A204.1 (cell line): Measurements from ENCODE around the gene P2RY1.
"Not testable (repeated sequence)": the region's sequence is repeated elsewhere in the genome, so short reads cannot be mapped to it uniquely, and the experiment has no call there.

Experiments
- FAIRE-seq: peaks from 2 replicates; lab custom pipeline; 2012; peaks lifted over from hg19 to GRCh38; lab: Jason Lieb, UNC

Gene P2RY1

DNA sequence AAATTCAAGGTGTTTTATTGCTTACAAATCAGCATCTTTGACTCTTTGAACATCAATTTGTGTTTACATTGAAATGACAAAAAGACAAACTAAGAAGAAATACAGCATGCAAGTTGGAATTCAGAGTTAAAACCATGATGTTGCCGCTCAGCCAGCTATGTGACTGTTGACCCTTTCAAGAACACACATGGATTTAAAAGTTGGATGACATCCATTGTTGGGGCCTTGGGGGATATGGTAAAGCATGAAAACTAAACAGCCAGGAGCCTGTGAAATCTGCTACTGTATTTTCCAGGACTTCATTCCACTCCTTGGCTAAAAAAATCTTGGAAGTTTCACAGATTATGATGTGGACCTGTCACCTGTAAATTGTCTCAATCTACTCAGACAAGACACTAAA is 4.6 kb downstream of the P2RY1 start:
- FAIRE-seq, result no peak

DNA sequence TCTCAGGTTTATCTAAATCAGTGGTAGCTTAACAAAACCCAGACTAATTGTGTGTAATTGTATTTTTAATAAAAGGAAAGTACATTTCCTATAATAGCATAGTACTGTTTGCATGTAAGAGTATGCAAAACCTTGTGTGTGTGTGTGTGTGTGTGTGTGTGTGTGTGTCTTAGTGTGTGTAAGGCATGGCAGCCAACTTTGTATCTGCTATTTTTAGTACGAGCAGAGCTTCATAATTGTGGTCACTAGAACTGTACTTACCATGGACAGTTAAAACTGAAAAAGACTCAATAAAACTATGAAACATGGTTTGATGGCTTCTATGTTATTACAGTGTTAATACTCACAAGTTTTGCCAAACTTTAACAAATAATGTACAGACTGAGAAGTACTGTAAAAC is 6.2 kb downstream of the P2RY1 start:
- FAIRE-seq, result no peak

DNA sequence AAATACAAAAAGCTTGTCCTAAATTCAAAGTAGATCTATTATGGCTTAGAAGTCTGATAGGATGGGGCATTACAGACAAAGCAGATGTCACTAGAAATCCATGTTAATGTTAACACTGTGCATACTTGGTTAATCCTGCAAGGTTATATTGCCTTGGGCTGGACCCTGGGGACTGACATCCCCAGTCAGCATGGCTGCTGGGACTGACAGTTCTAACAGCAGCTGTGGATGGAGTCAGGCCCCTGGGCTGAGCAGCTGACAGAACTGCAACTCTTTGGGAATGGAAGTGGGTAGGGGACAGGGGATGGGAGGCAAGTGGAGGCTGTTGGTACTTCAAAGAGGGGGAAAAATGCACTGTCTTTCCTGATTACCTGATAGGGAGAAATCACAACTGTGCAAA is 7.5 kb downstream of the P2RY1 start:
- no peak for FAIRE-seq

DNA sequence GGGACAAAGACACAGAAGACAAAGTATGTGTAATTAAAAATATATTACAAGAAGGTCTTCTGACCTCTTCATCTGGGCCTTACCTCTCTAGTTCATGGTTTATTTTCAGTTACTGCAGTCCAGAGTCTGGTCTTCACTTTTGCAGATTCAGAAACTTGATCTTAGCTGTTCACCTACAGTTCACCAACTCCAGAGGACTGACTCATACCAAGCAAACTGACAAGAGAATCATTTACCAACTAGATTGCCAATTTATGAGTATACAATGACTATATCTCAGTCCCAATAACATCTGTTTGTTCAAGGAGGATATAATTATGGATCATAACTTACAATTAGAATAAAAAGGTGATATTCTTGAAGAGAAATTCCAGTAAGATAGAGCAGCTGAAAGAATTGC is 9.0 kb downstream of the P2RY1 start:
- FAIRE-seq, result no peak

GRCh38 chr3:152846572-152847202 is 11.8 kb downstream of the P2RY1 start:
- not testable (repeated sequence) for FAIRE-seq

DNA sequence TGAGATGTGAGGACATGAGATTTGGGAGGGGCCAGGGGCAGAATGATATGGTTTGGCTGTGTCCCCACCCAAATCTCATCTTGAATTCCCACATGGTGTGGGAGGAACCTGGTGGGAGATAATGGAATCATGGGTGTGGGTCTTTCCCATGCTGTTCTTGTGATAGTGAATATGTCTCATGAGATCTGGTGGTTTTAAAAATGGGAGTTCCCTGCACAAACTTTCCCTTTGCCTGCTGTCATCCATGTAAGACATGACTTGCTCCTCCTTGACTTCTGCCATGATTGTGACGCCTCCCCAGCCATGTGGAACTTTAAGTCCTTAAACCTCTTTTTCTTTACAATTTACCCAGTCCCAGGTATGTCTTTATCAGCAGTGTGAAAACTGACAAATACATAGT is 12.7 kb downstream of the P2RY1 start:
- FAIRE-seq, result not testable (repeated sequence)

DNA sequence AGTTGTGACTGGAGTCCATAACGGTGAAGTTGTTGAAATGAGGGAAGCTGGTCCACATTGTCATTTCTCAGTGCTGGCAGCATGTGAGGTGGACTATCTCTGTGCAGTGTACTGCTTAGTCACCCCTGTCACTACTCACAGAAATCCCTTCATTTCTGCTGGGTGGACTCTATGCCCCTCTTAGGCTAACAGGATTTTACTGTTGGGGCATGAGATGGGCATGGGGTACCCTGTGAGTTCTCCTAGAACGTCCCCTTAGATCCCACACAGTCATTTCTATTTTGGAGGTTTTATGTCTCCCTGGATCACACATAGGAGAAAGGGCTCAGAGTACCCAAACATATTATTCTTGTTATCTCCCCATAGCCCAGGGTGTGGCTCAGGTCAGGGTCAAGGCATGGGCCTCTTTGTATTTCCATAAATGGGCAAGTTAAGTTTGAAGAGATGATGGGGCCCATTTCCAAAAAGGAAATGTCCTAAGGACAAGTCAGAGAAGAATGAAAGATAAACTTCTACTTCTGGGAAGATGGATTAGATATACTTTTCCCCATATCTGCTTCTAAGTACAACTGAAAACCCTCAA is 15.2 kb downstream of the P2RY1 start:
- no peak for FAIRE-seq

GRCh38 chr3:152853196-152853595 is 18.3 kb downstream of the P2RY1 start:
- FAIRE-seq, result no peak

- no peak for FAIRE-seq
Measured at GRCh38 chr3:152857082-152857481, 22.2 kb downstream of the P2RY1 start.

- FAIRE-seq, result no peak
Measured at GRCh38 chr3:152858170-152858800, 23.4 kb downstream of the P2RY1 start.

- FAIRE-seq, result no peak
Measured at GRCh38 chr3:152860736-152861135, 25.8 kb downstream of the P2RY1 start.

GRCh38 chr3:152865668-152866245 is 30.8 kb downstream of the P2RY1 start:
- no peak for FAIRE-seq

- no peak for FAIRE-seq
Measured at GRCh38 chr3:152870027-152870426, 35.1 kb downstream of the P2RY1 start.

DNA sequence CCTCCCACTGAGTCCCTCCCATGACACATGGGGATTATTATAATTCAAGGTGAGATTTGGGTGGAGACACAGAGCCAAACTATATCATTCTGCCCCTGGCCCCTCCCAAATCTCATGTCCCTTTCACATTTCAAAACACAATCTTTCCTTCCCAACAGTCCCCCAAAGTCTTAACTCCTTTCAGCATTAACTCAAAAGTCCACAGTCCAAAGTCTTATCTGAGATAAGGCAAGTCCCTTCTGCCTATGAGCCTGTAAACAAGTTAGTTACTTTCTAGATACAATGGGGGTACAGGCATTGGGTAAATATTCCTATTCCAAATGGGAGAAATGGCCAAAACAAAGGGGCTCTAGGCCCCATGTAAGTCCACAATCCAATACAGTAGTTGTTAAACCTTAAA is 38.4 kb downstream of the P2RY1 start:
- FAIRE-seq, result not testable (repeated sequence)

DNA sequence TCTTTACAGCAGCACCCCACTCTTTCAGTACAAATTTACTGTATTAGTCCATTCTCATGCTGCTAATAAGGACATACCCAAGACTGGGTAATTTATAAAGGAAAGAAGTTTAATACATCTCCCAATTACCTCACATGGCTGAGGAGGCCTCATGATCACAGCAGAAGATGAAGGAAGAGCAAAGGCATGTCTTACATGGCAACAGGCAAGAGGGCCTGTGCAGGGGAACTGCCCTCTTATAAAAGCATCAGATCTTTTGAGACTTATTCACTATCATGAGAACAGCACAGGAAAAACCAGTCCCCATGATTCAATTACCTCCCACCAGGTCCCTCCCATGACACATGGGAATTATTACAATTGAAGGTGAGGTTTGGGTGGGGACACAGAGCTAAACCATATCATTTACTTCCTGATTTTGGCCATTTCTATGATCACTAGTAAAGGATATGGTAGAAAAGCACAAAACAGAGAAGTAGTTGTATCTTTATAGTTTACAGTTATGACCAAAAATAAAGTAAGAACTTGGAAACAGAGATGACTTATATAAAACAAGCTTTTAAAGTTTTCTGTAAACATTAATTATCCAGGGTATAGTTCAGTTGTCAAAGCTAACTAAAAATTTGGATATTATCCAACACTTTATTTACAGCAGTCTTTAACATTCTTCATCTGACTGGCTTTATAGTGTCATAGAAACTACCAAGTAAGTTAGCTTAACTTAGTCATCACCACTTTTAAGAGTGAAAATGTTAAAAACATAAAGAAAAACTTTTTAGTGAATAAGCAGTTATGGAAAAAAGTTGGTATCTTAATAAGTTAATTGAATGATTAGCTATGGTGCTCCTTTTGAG is 40.2 kb downstream of the P2RY1 start:
- no peak for FAIRE-seq

GRCh38 chr3:152879130-152879789 is 44.3 kb downstream of the P2RY1 start:
- no peak for FAIRE-seq

DNA sequence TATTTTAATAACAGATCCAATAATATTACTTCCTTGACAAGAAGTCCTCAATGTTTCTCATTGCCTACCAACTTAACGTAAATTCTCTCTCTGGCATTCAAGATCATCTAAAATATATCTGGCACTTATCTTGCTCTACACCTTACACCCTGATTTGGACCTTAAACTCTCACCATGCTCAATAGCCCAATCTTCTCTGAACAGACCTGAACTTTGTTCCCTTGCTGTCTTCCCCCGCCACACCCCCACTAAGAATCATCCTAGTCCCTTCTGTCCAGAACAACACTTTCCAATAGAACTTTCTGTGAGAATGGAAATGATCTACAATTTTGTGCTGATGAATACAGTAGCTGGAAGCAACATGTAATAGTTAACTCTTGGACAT is 44.9 kb downstream of the P2RY1 start:
- FAIRE-seq, result no peak

DNA sequence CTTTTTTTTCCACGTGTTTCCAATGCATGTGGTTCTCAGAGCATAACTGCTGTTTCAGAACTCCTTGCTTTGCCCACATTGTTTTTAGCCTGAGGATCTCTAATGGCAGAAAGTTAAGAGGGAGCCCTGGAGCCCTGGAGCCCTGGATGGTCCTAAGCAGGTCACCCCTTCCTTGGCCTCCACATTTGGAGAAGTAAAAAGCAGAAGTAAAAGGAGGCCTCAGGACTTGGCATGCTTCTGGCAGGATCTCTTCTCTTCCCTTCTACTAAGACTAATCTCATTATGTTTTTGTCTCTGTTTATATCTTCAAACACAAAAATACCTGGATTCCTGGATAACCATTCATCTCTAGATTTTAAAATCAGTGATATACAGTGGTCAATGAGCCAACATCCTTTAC is 50.1 kb downstream of the P2RY1 start:
- FAIRE-seq, result no peak
